RWPE2 (cell line): ENCODE measurements around the gene RNF135.
"Not testable (repeated sequence)": the region's sequence is repeated elsewhere in the genome, so short reads cannot be mapped to it uniquely, and the experiment has no call there.

Experiments used
- ATAC-seq: fragments of 200-7000 bp; cut with Tn5 transposase; 3 replicates; pipeline ENCODE4 v1.9.1; 2021; ENCODE audit warnings: low read depth
- DNase-seq: peaks from one replicate; pipeline ENCODE4 v3.0.0-alpha.2; 2020; ENCODE audit warnings: low spot score
- H3K27ac ChIP-seq: fragments of 450-650 bp; 2 replicates; pipeline ENCODE4 v1.5.1; 2017; ENCODE audit warnings: mild to moderate bottlenecking; ENCODE audit not compliant: poor library complexity, severe bottlenecking
- H3K27me3 ChIP-seq: fragments of 250-450 bp; sonication (Bioruptor Pico); 2 replicates; pipeline ENCODE4 v1.5.1; 2021; ENCODE audit warnings: mild to moderate bottlenecking, moderate library complexity; ENCODE audit not compliant: insufficient read depth, poor library complexity, severe bottlenecking
- H3K36me3 ChIP-seq: fragments of 250-450 bp; sonication (Bioruptor Pico); 2 replicates; pipeline ENCODE4 v1.5.1; 2020; ENCODE audit warnings: low read depth, mild to moderate bottlenecking, moderate library complexity
- H3K4me1 ChIP-seq: fragments of 250-450 bp; sonication (Bioruptor Pico); 2 replicates; pipeline ENCODE4 v1.5.1; 2021; ENCODE audit warnings: mild to moderate bottlenecking, moderate library complexity; ENCODE audit not compliant: insufficient read depth, poor library complexity, severe bottlenecking
- H3K4me3 ChIP-seq: fragments of 250-450 bp; sonication (Bioruptor Pico); 2 replicates; pipeline ENCODE4 v1.5.1; 2021; ENCODE audit warnings: mild to moderate bottlenecking, moderate library complexity; ENCODE audit not compliant: severe bottlenecking
- H3K9me3 ChIP-seq: fragments of 250-450 bp; sonication (Bioruptor Pico); 2 replicates; pipeline ENCODE4 v1.5.1; 2021; ENCODE audit warnings: mild to moderate bottlenecking, moderate library complexity; ENCODE audit not compliant: severe bottlenecking
- CTCF ChIP-seq: fragments of 450-650 bp; IDR thresholded peaks from one replicate; pipeline ENCODE4 v1.5.1; 2017; ENCODE audit warnings: mild to moderate bottlenecking, moderate library complexity; ENCODE audit not compliant: poor library complexity, severe bottlenecking

RNF135 gene

GRCh38 chr17:30961209-30962188 lies 9.3 kb upstream of the RNF135 start:
- Histone ChIP-seq H3K36me3 (no peaks in the 10 kb centered on the region), H3K4me1 (no peaks in the 10 kb centered on the region), H3K27ac (no peak overlapping the region), H3K27me3 (no peaks in the 10 kb centered on the region), H3K9me3 (no peaks in the 10 kb centered on the region), H3K4me3 (no peak overlapping the region)
- no peak for DNase-seq
- TF ChIP-seq CTCF = no peak
- no peak for ATAC-seq

- DNase-seq, H3K27ac ChIP-seq, H3K4me3 ChIP-seq, ATAC-seq, H3K4me1 ChIP-seq, H3K27me3 ChIP-seq, H3K9me3 ChIP-seq, H3K36me3 ChIP-seq: not testable (repeated sequence)
Observed at GRCh38 chr17:30964312-30964711, 6.5 kb upstream of the RNF135 start.

- Histone ChIP-seq H3K27ac (no peak overlapping the region), H3K36me3 (no peaks in the 10 kb centered on the region), H3K27me3 (no peaks in the 10 kb centered on the region), H3K4me1 (no peaks in the 10 kb centered on the region), H3K9me3 (no peaks in the 10 kb centered on the region), H3K4me3 (no peak overlapping the region)
- DNase-seq (no peak), ATAC-seq (no peak)
- TF ChIP-seq CTCF = no peak
Observed at GRCh38 chr17:30964876-30965275, 6.0 kb upstream of the RNF135 start.

GRCh38 chr17:30965686-30966085 lies 5.2 kb upstream of the RNF135 start:
- ATAC-seq (no peak), DNase-seq (no peak)
- Histone ChIP-seq H3K9me3 (no peaks in the 10 kb centered on the region), H3K36me3 (no peaks in the 10 kb centered on the region), H3K27me3 (no peaks in the 10 kb centered on the region), H3K4me3 (no peak overlapping the region), H3K4me1 (no peaks in the 10 kb centered on the region), H3K27ac (no peak overlapping the region)
- no peak for TF ChIP-seq CTCF

GRCh38 chr17:30967911-30968310 lies 2.9 kb upstream of the RNF135 start:
- DNase-seq, H3K4me1 ChIP-seq, ATAC-seq, H3K9me3 ChIP-seq, H3K36me3 ChIP-seq, H3K4me3 ChIP-seq, H3K27ac ChIP-seq, H3K27me3 ChIP-seq: not testable (repeated sequence)
